Lung (tissue), 12 donors: ENCODE results near the gene CLIC5. TPM values are rescaled to one million over a fixed set of nuclear protein-coding genes. Genes with fewer than 3 reads are reported as not detected.

Source experiments
- ATAC-seq: fragments of 200-7000 bp; cut with Tn5 transposase; one replicate; pipeline ENCODE4 v1.9.1; 2020; ENCODE audit warnings: moderate number of reproducible peaks; ENCODE audit not compliant: insufficient read depth, low FRiP score
- DNase-seq, 3 donors: peaks; one replicate each; pipeline ENCODE4 v3.0.0-alpha.2; 2013 to 2017
- H3K27ac ChIP-seq, 2 donors: one replicate each; pipeline ENCODE4 v1.5.1; 2013; ENCODE audit warnings: mild to moderate bottlenecking in 2 of 2, moderate library complexity in 2 of 2, control low read depth in 1 of 2, inconsistent platforms in 1 of 2, low read depth in 1 of 2, low read length in 1 of 2
- H3K27me3 ChIP-seq, 3 donors: one replicate each; pipeline ENCODE4 v1.5.1; 2013; ENCODE audit warnings: low read length in 2 of 3; ENCODE audit not compliant: control insufficient read depth in 3 of 3, insufficient read depth in 3 of 3
- H3K36me3 ChIP-seq, 4 donors: one replicate each; pipeline ENCODE4 v1.5.1; 2013; ENCODE audit warnings: low read length in 4 of 4, mild to moderate bottlenecking in 1 of 4, moderate library complexity in 1 of 4; ENCODE audit not compliant: control insufficient read depth in 4 of 4, insufficient read depth in 4 of 4
- H3K4me1 ChIP-seq, 5 donors: one replicate each; pipeline ENCODE4 v1.5.1; 2013; ENCODE audit warnings: low read length in 5 of 5, mild to moderate bottlenecking in 2 of 5, moderate library complexity in 1 of 5; ENCODE audit not compliant: control insufficient read depth in 5 of 5, insufficient read depth in 5 of 5
- H3K4me3 ChIP-seq: one replicate; pipeline ENCODE4 v1.5.1; 2013; ENCODE audit warnings: mild to moderate bottlenecking, control low read depth, moderate library complexity
- H3K9ac ChIP-seq, 2 donors: one replicate each; pipeline ENCODE4 v1.5.1; 2013; ENCODE audit warnings: low read length in 2 of 2, control low read depth in 1 of 2; ENCODE audit not compliant: insufficient read depth in 1 of 2
- H3K9me3 ChIP-seq, 4 donors: one replicate each; pipeline ENCODE4 v1.5.1; 2013; ENCODE audit warnings: low read length in 3 of 4, mild to moderate bottlenecking in 1 of 4, moderate library complexity in 1 of 4; ENCODE audit not compliant: control insufficient read depth in 4 of 4, insufficient read depth in 3 of 4
- CTCF ChIP-seq: IDR thresholded peaks from 2 replicates; pipeline ENCODE4 v1.5.1; 2012; ENCODE audit warnings: mild to moderate bottlenecking; ENCODE audit errors: control extremely low read depth, extremely low read depth
- WGBS, 2 donors: extraction: QIAGEN DNeasy Blood & Tissue Kit; methylation state at CpG; one replicate each; pipeline ENCODE4 v1.1.7; 2013; 5-methylcytosine and 5-hydroxymethylcytosine counted together
- polyA plus RNA-seq, 2 donors: library from polyadenylated mRNA; stranded (reverse); fragments of 200-250 nt; gene quantifications; one replicate each; pipeline ENCODE4 v1.2.1, GENCODE V29; 2013
- total RNA-seq, 2 donors: library from RNA; depleted of rRNA in 1 of 2; stranded (reverse); fragments of >200 nt in 1 of 2; gene quantifications; one replicate each; pipeline ENCODE4 v1.2.1, GENCODE V29; 2014 to 2021
- donor health status: control.
- donor health status: control.
- donor health status: Bipolar disorder and iron deficiency.
- donor health status: healthy.
- donor health status: DM: yes; HTN: yes; CAD: no.

CLIC5 gene
- total and polyA plus RNA-seq, 4 donors, result 14.8 to 92.3 (median 40.7) TPM

GRCh38 chr6:46035242-46035641, 19.6 kb upstream of the CLIC5 start:
- ATAC-seq (no peak), DNase-seq (no peak)
- no peaks in the 10 kb centered on the region for H3K36me3 ChIP-seq
- no peaks in the 10 kb centered on the region for H3K27me3 ChIP-seq
- no peak overlapping the region for H3K4me3 ChIP-seq
- WGBS, 2 donors, result 67 to 86% methylated on average over 1 of the region's 1 CpG
- TF ChIP-seq CTCF, result no peak
- H3K9ac ChIP-seq, result no peak overlapping the region
- H3K9me3 ChIP-seq, result peaks cover 0 to under 1% (median 0%) of the 10 kb centered on the region in 4 donors
- H3K4me1 ChIP-seq, result peaks cover 0 to 4% (median 0%) of the 10 kb centered on the region in 5 donors
- H3K27ac ChIP-seq, result no peak overlapping the region

- H3K9me3 ChIP-seq, result no peaks in the 10 kb centered on the region
- DNase-seq (no peak), ATAC-seq (no peak)
- H3K27me3 ChIP-seq, result no peaks in the 10 kb centered on the region
- H3K4me3 ChIP-seq, result no peak overlapping the region
- H3K9ac ChIP-seq, result no peak overlapping the region
- H3K27ac ChIP-seq, result no peak overlapping the region
- peaks cover 0 to 4% (median 0%) of the 10 kb centered on the region in 5 donors for H3K4me1 ChIP-seq
- WGBS, 2 donors, result 58 to 73% methylated on average over 6 of the region's 6 CpGs
- H3K36me3 ChIP-seq, result no peaks in the 10 kb centered on the region
- no peak for TF ChIP-seq CTCF
Measured at GRCh38 chr6:46032110-46032998, 16.7 kb upstream of the CLIC5 start.

- Histone ChIP-seq H3K36me3 (no peaks in the 10 kb centered on the region), H3K4me3 (no peak overlapping the region), H3K9ac (no peak overlapping the region), H3K4me1 (peaks cover 0 to 4% (median 0%) of the 10 kb centered on the region in 5 donors), H3K27ac (no peak overlapping the region), H3K9me3 (no peaks in the 10 kb centered on the region), H3K27me3 (no peaks in the 10 kb centered on the region)
- 98 to 100% methylated on average over 1 of the region's 1 CpG for WGBS, 2 donors
- ATAC-seq (no peak), DNase-seq (no peak)
- TF ChIP-seq CTCF, result no peak
Measured at GRCh38 chr6:46029602-46030001, 13.9 kb upstream of the CLIC5 start.
